ENCODE data around the gene SATB2.

The SATB2 gene

DNA sequence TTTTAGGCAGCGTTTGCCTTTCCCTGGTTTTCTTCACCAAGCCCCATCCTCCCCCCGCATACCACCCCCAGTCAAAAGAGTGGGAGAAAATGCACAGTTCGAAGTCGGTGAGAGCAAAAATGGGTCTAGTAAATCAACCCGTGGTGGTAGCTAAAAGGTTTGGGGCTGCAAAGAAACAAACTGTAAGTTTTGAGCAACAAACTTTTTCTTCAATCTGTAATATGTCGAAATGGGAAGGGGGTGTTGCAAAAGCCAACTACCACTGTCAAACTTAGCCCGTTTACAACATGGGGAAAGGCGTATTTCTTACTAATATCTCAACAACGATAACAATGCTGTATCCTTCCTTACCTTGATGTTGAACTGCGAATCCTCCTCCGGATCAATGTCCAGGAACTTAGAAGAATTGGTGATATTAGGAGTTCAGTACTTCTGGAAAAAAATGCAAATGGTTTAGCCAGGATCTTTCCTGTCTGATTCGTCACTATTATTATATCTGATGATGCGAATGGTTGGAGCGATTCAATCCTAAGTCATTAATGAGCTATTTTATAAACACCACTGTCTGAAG, 2.4 kb upstream of the SATB2 start:
- H3K27ac ChIP-seq: no peak overlapping the region
- TF ChIP-seq CTCF (conservative IDR thresholded peaks at IDR 0.05): no peak

DNA sequence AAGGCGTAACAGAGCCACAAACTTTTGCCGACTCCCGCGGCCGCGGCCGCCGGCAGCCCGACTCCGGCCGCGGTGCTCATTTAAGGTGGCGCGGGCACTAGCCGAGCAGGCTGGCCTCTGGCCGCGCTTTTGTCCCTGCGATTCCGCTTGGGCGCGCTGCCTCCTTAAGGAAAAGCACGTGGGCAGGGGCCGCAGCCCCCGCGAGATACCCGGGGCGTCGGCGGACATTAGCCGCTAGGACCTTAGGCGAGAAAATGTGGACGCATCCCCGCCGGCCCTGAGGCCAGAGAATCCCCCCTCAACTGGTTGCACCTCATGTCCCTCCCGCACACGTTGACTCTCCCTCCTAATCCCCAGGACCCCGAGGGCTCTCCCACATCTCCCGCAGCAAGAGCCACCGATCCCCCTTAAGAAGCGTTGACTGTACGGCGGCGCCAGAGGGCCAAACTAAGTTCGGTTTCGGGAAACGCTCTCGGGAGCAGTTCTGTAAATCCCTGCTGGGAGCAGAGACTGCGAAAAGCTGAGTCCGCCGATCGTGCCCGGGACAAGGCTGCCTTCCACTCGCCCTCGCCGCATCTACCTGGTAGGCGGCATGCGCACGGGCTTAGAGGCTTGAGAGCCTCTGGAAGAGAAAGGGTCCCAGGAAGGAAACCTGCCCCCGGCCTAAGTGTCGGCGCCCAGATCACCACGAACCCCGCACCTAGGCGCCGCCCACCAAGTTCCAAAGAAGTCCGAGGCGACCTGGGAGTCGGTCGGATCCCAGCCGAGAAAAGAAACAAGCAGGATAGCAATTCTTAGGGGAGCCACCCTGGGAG, 1.8 kb upstream of the SATB2 start:
- H3K27ac ChIP-seq: peak overlapping the region; percentile 28; the same call in 1 of the 2 replicates
- TF ChIP-seq CTCF (conservative IDR thresholded peaks at IDR 0.05): no peak

DNA sequence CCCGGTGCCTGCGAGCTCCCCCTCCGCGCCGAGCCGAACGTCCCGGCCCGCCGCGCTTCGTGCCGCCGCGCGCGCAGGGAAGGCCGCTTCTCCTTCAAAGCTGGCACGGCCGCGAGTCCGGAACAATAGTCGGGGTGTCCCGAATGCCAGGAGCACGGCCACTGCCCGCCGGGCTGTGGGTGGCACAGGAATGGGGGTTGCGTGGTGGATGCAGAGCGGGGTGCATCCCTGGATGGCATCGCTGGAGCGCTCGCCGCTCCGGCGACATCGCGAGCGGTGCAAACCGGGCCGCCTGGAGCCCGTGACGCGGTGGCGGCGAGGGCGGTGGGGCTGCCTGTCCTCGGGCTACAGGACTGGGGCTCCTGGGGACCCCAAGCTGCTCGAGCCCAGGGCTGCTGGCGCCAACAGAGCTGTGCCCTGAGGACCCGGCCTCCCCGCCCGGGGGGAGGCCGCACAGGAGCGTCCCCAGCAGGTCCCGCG, 1.1 kb upstream of the SATB2 start:
- TF ChIP-seq CTCF (conservative IDR thresholded peaks at IDR 0.05): no peak
- H3K27ac ChIP-seq: peak overlapping the region; percentile 28; the same call in 1 of the 2 replicates

DNA sequence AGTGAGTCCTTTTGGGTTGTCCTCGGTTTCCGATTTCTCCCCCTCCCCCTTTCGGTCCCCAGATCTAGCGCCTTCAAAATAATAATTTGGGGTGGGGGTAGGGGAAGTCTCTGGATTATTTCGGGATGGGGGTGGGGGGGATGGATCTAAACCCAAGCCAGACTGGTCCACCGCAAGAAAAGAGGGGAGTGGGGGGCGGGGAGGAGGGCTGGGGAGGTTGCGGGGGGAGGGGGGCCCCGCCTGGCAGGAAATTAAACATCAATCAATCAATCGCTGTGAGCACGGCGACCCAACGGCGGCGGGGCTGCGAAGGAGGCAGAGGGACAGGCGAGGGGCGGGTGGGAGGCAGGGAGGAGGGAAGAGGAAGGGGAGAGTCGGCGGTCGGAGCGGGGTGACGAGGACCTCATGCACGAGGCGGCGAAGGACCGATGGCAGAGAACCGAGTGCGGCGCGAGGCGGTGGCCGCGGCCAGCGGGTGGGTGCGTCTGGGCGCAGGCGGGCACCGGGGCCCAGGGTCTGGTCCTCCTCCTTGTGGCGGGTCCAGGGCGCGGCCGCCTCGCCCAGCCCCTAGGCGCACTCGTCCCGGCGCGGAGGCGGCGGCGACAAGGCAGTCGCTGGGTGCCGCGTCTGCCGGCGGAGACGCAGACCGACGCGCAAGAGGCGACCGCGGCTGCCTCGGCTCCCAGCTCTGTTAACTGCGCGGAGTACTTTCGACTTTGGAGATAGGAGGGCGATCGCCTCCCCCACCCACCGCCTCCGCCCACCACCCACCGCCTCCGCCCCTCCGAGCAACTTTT, 468 bp upstream of the SATB2 start:
- no peak for TF ChIP-seq CTCF (conservative IDR thresholded peaks at IDR 0.05)
- no peak overlapping the region for H3K27ac ChIP-seq

DNA sequence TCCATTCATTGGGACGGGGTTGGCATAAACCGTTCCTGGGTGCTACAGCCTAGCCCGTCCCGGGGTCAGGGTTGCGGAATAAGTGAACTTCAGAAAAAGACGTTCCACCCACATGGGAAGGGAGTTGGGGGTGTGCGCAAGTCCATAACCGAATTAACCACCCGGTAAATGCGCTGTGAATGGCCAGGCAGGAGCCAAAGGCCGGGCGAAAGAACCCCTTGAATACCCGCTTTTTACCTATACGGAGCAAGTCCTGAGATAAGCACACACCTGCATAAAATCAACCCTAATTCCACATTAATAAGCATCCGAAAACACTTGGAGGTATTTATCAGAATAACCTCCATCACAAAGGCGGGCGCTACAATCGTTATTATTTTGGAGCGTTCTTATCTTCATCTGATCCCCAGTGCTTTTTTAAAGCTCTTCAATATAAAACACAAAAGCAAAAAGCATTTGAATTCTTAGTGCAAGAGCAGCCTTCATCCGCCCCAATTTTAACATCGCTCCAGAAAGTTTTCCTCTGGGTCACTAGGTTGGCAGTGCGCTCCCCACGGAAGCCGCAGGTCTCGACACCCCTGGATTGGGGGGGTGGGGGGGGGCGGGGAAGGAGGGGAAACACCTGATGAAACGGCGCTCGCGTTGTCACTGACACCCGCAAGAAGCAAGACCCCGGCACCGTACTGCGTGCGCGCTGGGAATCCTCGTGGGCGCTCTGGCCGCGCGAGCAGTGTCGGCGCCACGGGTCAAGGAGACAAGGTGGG, 1.2 kb downstream of the SATB2 start:
- TF ChIP-seq CTCF (conservative IDR thresholded peaks at IDR 0.05): no peak
- H3K27ac ChIP-seq: no peak overlapping the region

DNA sequence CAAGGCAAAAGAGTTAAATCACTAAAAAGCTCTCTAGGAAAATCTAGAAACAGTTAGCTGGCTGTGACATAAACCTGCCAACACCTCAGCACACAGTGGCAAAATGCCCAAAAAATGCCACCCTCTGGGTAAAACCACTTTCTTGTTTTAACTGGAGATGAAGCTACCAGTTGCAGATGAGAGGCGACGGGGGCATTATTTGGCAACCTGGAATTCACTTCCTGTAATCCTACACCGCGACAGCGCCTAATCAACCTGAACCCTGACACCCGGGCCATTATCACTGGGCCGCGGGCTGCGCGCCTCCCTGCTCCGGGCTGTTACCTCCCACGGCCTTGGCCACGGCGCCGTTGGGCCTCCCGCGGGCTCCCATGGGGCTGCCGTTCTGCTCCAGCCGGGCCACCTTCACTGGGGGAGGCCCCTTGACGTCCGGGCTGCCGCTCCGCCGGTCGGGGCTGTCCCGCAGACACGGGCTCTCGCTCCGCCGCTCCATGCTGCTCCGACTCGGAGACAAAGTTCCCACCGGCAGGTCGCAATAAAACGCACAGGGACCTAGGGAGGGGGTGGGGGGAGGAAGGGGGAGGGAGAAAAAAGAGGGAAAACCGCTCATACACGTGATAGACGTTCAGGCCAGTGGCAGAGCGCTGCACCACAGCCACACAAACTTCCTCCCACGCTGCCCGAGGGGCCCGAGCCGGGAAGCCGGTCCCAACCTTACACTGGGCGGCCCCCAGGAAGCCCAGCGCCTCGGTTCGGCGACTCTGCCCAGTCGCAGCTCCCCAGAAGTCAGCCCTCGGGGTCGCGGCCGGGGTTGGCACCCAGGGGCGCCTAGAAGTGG, 2.0 kb downstream of the SATB2 start:
- no peak overlapping the region for H3K27ac ChIP-seq
- no peak for TF ChIP-seq CTCF (conservative IDR thresholded peaks at IDR 0.05)

Data from VCaP (cell line).